CD4-positive, alpha-beta T cell treated with Interleukin-17A for 1 hour (primary cell): ENCODE data around the gene AFAP1.

Experiments
- DNase-seq: peaks from one replicate; pipeline ENCODE4 v3.0.0-alpha.2; 2020

The AFAP1 gene

GRCh38 chr4:7839856-7840255 is 99.8 kb downstream of the AFAP1 start:
- DNase-seq, result no peak

- no peak for DNase-seq
These were observed 101.4 kb downstream of the AFAP1 start for GRCh38 chr4:7838136-7838782.

- no peak for DNase-seq
These were observed 102.0 kb downstream of the AFAP1 start for GRCh38 chr4:7837597-7838135.

GRCh38 chr4:7831858-7832730 is 107.6 kb downstream of the AFAP1 start:
- peak; percentile 18 for DNase-seq

GRCh38 chr4:7831330-7831729 is 108.3 kb downstream of the AFAP1 start:
- DNase-seq, result peak; percentile 78

- no peak for DNase-seq
These were observed 108.9 kb downstream of the AFAP1 start for GRCh38 chr4:7830747-7831146.

- peak; percentile 15 for DNase-seq
These were observed 109.7 kb downstream of the AFAP1 start for GRCh38 chr4:7829652-7830580.

GRCh38 chr4:7828793-7829301 is 110.8 kb downstream of the AFAP1 start:
- peak; percentile 52 for DNase-seq

- DNase-seq, result peak; percentile 86
These were observed 111.5 kb downstream of the AFAP1 start for GRCh38 chr4:7828011-7828720.

GRCh38 chr4:7827566-7827965 is 112.1 kb downstream of the AFAP1 start:
- DNase-seq, result no peak

GRCh38 chr4:7826909-7827306 is 112.8 kb downstream of the AFAP1 start:
- no peak for DNase-seq

- no peak for DNase-seq
These were observed 113.3 kb downstream of the AFAP1 start for GRCh38 chr4:7826176-7826908.

GRCh38 chr4:7824218-7824617 is 115.4 kb downstream of the AFAP1 start:
- no peak for DNase-seq

- DNase-seq, result no peak
These were observed 116.2 kb downstream of the AFAP1 start for GRCh38 chr4:7823416-7823824.

- DNase-seq, result no peak
These were observed 116.8 kb downstream of the AFAP1 start for GRCh38 chr4:7822877-7823276.

GRCh38 chr4:7822137-7822505 is 117.5 kb downstream of the AFAP1 start:
- no peak for DNase-seq

GRCh38 chr4:7821245-7822136 is 118.2 kb downstream of the AFAP1 start:
- DNase-seq, result no peak

- no peak for DNase-seq
These were observed 119.4 kb downstream of the AFAP1 start for GRCh38 chr4:7820031-7820818.

GRCh38 chr4:7819446-7819845 is 120.2 kb downstream of the AFAP1 start:
- no peak for DNase-seq
